MG63 (cell line): Measurements from ENCODE around the gene METTL27. TPM values are rescaled to one million over a fixed set of nuclear protein-coding genes. Genes with fewer than 3 reads are reported as not detected.
A peak's percentile ranks its signal among the peaks of the same experiment; 100 is the strongest.

ENCODE experiments used
- DNase-seq: peaks from one replicate; pipeline ENCODE4 v3.0.0-alpha.2; 2020
- H3K27me3 ChIP-seq: fragments of 250-450 bp; sonication (Bioruptor Pico); 2 replicates; pipeline ENCODE4 v1.5.1; 2020; ENCODE audit warnings: mild to moderate bottlenecking, moderate library complexity
- H3K36me3 ChIP-seq: fragments of 250-450 bp; sonication (Bioruptor Pico); 2 replicates; pipeline ENCODE4 v1.5.1; 2020; ENCODE audit warnings: mild to moderate bottlenecking, moderate library complexity
- H3K4me3 ChIP-seq: fragments of 250-450 bp; sonication (Bioruptor Pico); 2 replicates; pipeline ENCODE4 v1.5.1; 2020; ENCODE audit warnings: mild to moderate bottlenecking, moderate library complexity
- H3K9me3 ChIP-seq: fragments of 250-450 bp; sonication (Bioruptor Pico); 2 replicates; pipeline ENCODE4 v1.5.1; 2020; ENCODE audit warnings: mild to moderate bottlenecking, moderate library complexity
- total RNA-seq: library from RNA; depleted of rRNA; stranded (reverse); fragments of >200 nt; shearing (Covaris generic); gene quantifications from 2 replicates; pipeline ENCODE4 v1.2.3, GENCODE V29; 2014; ENCODE audit warnings: low replicate concordance

Gene METTL27
- total RNA-seq, 1 experiment from 2014 or later: not detected

GRCh38 chr7:73872056-73872908 lies 30.0 kb upstream of the METTL27 start:
- no peaks in the 10 kb centered on the region for H3K36me3 ChIP-seq
- H3K9me3 ChIP-seq: no peaks in the 10 kb centered on the region
- no peak overlapping the region for H3K4me3 ChIP-seq
- no peak for DNase-seq
- no peaks in the 10 kb centered on the region for H3K27me3 ChIP-seq

GRCh38 chr7:73871163-73872011 lies 29.1 kb upstream of the METTL27 start:
- Histone ChIP-seq H3K36me3 (no peaks in the 10 kb centered on the region), H3K27me3 (no peaks in the 10 kb centered on the region), H3K4me3 (no peak overlapping the region), H3K9me3 (no peaks in the 10 kb centered on the region)
- DNase-seq: no peak

GRCh38 chr7:73870041-73870492 lies 27.8 kb upstream of the METTL27 start:
- no peak for DNase-seq
- Histone ChIP-seq H3K9me3 (no peaks in the 10 kb centered on the region), H3K4me3 (no peak overlapping the region)

GRCh38 chr7:73869011-73869798 lies 26.9 kb upstream of the METTL27 start:
- H3K4me3 ChIP-seq: no peak overlapping the region
- DNase-seq: no peak
- no peaks in the 10 kb centered on the region for H3K36me3 ChIP-seq
- no peaks in the 10 kb centered on the region for H3K27me3 ChIP-seq
- H3K9me3 ChIP-seq: no peaks in the 10 kb centered on the region

More at GRCh38 chr7:73870041-73870492, 27.8 kb upstream of the METTL27 start:
- Histone ChIP-seq H3K27me3 (no peaks in the 10 kb centered on the region), H3K36me3 (no peaks in the 10 kb centered on the region)

GRCh38 chr7:73866446-73866767 lies 24.1 kb upstream of the METTL27 start:
- DNase-seq: no peak
- Histone ChIP-seq H3K9me3 (no peaks in the 10 kb centered on the region), H3K36me3 (no peaks in the 10 kb centered on the region), H3K4me3 (no peak overlapping the region), H3K27me3 (no peaks in the 10 kb centered on the region)

GRCh38 chr7:73865738-73866445 lies 23.6 kb upstream of the METTL27 start:
- DNase-seq: no peak
- Histone ChIP-seq H3K9me3 (no peaks in the 10 kb centered on the region), H3K36me3 (no peaks in the 10 kb centered on the region), H3K4me3 (no peak overlapping the region), H3K27me3 (no peaks in the 10 kb centered on the region)

GRCh38 chr7:73864981-73865711 lies 22.8 kb upstream of the METTL27 start:
- H3K9me3 ChIP-seq: no peaks in the 10 kb centered on the region
- DNase-seq: no peak
- H3K36me3 ChIP-seq: no peaks in the 10 kb centered on the region
- no peak overlapping the region for H3K4me3 ChIP-seq
- no peaks in the 10 kb centered on the region for H3K27me3 ChIP-seq

GRCh38 chr7:73861305-73861704 lies 19.0 kb upstream of the METTL27 start:
- no peaks in the 10 kb centered on the region for H3K27me3 ChIP-seq
- no peaks in the 10 kb centered on the region for H3K36me3 ChIP-seq
- no peak overlapping the region for H3K4me3 ChIP-seq
- no peaks in the 10 kb centered on the region for H3K9me3 ChIP-seq
- DNase-seq: no peak

GRCh38 chr7:73860859-73861258 lies 18.5 kb upstream of the METTL27 start, which contains the start of gene TMEM270:
TSS of gene TMEM270 (plus strand) at chr7:73861159. CDS start at chr7:73861195, 36 bp downstream.
- Histone ChIP-seq H3K27me3 (no peaks in the 10 kb centered on the region), H3K4me3 (no peak within 1 kb of the TSS), H3K36me3 (no peaks in the 10 kb centered on the region), H3K9me3 (no peaks in the 10 kb centered on the region)
- no peak for DNase-seq

GRCh38 chr7:73858807-73859206 lies 16.5 kb upstream of the METTL27 start:
- Histone ChIP-seq H3K27me3 (no peaks in the 10 kb centered on the region), H3K9me3 (no peaks in the 10 kb centered on the region), H3K36me3 (no peaks in the 10 kb centered on the region), H3K4me3 (no peak overlapping the region)
- DNase-seq: no peak

- H3K27me3 ChIP-seq: no peaks in the 10 kb centered on the region
- H3K36me3 ChIP-seq: no peaks in the 10 kb centered on the region
- no peaks in the 10 kb centered on the region for H3K9me3 ChIP-seq
- DNase-seq: no peak
- no peak overlapping the region for H3K4me3 ChIP-seq
Observed at GRCh38 chr7:73856941-73857340, 14.6 kb upstream of the METTL27 start.

GRCh38 chr7:73852500-73852899 lies 10.2 kb upstream of the METTL27 start:
- no peak for DNase-seq
- Histone ChIP-seq H3K36me3 (no peaks in the 10 kb centered on the region), H3K4me3 (no peak overlapping the region), H3K27me3 (no peaks in the 10 kb centered on the region), H3K9me3 (no peaks in the 10 kb centered on the region)

- Histone ChIP-seq H3K36me3 (no peaks in the 10 kb centered on the region), H3K27me3 (no peaks in the 10 kb centered on the region), H3K4me3 (no peak overlapping the region), H3K9me3 (no peaks in the 10 kb centered on the region)
- peak; percentile 57 for DNase-seq
Observed at GRCh38 chr7:73851410-73852338, 9.4 kb upstream of the METTL27 start.

GRCh38 chr7:73850781-73851207 lies 8.5 kb upstream of the METTL27 start:
- DNase-seq: peak; percentile 80
- Histone ChIP-seq H3K36me3 (no peaks in the 10 kb centered on the region), H3K4me3 (no peak overlapping the region), H3K9me3 (no peaks in the 10 kb centered on the region), H3K27me3 (no peaks in the 10 kb centered on the region)
